NCI-H69 (cell line): ENCODE results near the gene GORASP2.

Experiments used
- DNase-seq: peaks from one replicate; lab custom pipeline; 2025; lab: John Stamatoyannopoulos, UW

The GORASP2 gene

DNA sequence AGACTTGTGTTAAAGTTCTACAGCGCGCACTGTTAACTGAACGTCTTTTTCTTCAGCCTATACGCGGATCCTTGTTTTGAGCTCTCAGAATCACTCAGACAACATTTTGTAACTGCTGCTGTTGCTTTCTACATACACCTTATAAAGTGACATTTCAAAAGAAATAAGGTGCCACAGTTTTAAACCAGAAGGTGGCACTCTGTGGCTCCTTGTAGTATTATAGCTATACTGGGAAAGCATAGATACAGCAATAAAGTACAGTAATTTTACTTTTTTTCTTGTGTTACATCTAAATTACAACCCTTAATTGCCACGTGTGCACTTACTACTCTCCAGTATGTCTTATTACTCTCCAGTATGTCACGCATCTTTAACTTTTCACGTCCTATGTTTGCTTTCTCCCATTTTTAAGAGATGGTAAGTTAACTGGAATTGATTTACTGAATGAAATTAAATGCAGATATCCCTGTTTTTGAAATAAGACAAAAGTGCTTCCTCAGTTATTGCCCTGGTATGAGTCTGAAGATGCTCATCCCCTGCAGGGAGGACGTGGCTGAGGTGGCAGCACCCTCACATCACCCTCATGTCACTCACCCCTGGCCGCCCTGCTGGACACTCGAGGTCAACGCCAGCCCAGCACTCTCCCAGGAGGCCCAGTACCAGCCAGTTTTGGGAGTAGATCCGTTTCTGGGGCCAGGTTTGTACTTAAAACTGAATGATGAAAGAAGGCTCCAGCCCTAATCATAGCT is 37.8 kb downstream of the GORASP2 start:
- no peak for DNase-seq

- DNase-seq = no peak
Observed at GRCh38 chr2:170967553-170967952, 38.5 kb downstream of the GORASP2 start.

GRCh38 chr2:170968205-170969003 is 39.4 kb downstream of the GORASP2 start:
- DNase-seq = no peak

GRCh38 chr2:170969030-170969429 is 40.0 kb downstream of the GORASP2 start:
- no peak for DNase-seq

DNA sequence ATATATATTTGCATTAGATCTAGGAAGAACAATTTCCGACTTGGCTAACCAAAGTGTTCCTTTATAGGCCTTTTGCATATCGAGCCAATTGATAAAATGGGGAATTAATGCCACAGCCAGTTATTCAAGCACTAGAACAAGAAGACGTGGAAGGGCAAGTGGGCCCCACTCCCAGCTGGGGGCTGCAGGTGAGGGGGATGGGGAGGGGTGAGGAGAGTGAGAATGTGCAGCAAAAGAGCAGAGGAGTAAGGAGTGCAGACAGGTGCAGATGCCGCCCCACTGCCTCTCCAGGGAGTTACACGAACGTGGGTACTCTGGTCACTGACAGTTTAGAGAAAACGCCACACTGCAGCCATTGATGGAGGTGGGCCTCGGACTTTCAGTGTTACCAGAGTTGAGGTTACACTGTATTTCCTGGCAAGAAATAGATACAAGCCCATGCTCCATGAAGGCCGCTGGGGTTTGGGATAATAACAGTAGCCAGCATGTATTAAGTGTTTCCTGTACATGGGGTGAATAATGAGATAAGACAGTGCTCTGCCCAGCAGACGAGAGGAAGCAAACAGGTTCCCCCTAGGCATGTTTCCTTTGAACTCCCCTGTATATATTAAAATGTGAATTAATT is 40.9 kb downstream of the GORASP2 start:
- peak; percentile 15 for DNase-seq

DNA sequence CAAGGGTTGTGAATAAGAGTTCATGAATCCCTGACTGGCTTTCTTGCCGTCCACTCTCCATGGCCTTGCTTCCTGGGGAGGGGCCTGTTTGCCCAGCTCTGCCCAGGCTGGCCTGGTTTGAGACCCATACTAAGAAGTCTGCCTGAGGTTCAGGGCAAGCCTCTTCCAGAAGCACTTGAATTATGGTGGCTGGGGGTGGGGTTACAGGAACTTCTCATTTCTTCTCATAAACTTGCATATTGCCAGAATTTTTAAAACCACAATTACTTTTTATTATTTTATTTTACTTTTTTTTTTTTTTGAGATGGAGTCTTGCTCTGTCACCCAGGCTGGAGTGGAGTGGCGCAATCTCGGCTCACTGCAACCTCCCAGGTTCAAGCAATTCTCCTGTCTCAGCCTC is 42.0 kb downstream of the GORASP2 start:
- no peak for DNase-seq

GRCh38 chr2:170972296-170973224 is 43.5 kb downstream of the GORASP2 start:
- DNase-seq = peak; percentile 11

DNA sequence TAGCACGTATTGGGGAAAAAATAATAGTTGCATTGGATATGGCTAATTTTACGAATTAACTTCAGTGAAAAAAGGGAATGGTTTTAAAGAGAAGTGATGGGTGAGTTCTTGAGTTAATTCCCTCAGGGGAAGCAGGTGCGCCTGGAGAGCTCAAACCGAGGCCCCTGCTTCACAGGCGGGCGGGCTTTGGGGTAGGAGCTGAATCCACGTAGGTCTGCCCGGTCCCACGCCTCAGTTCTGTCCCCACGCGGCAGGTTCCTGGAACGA is 44.1 kb downstream of the GORASP2 start:
- no peak for DNase-seq

DNA sequence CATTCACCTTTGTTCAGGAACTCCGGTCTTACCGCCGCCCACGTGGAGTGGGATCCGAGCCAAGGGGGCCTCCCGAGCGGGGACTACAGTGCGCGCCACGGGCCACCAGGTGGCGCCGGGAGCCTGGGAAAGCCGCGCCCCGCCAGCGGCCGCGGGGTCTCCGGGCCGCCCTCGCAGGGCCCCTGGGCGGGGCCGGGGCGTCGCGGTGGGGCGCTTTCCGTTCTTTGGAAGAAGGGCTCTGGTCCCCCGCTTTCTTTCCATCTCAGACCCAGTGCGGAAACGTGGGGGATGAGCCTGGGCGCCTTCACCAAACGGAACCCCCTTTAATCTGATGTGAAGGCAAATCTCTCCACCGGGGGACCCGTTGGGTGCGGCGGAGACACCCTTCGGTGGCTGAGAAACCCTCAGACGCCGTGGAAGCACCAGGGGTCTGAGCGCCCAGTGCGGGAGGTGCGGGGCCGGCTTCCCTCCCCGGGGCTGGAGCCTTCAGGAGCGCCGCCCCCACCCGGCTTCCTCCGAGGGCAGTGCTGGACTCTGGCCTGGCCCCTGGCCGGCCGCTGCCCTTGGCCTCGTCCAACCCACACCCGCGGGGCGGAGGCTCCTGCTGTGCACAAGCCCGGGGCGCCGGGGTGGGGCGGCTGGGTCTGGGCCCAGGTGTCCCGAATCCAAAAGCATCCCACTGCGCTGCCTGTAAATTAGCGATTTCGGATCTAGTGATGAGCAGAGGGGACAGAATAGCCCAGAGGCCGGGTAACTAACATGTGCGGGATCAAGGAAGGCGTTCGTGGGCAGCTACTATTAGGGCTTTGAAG is 44.6 kb downstream of the GORASP2 start:
- peak; percentile 89 for DNase-seq

DNA sequence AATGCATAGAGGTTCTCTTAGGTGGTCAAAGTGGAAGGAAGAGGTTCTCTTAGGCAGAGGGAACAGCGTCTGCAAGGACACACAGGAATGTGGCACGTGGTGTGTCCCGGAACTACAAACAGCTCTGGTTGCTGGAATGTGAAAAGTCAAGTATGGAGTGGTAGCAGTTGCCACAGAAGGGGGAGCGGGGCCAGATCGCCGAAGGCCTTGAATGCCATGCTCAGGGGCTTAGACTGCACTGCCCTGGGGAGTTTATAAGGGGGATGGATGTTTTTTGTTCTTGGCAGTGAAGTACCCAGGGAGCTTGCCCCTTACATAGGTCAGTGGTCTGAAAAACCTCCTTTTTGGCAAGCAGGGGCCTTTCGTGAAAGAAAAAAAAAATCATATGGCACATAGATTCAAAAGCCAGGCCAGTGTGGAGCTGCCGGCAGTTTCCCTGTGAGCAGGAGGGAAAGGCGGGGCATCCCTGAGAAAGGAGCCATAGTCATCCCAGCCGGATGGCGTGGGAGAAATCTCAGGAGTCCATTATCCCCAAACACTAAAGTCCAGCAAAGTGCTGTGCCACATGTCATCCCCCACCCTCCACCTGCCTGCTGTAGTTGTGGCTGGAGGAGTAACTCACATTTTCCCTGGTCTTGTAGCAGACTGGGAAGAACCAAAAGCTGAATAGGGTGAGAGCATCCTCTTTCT is 45.4 kb downstream of the GORASP2 start:
- no peak for DNase-seq

DNA sequence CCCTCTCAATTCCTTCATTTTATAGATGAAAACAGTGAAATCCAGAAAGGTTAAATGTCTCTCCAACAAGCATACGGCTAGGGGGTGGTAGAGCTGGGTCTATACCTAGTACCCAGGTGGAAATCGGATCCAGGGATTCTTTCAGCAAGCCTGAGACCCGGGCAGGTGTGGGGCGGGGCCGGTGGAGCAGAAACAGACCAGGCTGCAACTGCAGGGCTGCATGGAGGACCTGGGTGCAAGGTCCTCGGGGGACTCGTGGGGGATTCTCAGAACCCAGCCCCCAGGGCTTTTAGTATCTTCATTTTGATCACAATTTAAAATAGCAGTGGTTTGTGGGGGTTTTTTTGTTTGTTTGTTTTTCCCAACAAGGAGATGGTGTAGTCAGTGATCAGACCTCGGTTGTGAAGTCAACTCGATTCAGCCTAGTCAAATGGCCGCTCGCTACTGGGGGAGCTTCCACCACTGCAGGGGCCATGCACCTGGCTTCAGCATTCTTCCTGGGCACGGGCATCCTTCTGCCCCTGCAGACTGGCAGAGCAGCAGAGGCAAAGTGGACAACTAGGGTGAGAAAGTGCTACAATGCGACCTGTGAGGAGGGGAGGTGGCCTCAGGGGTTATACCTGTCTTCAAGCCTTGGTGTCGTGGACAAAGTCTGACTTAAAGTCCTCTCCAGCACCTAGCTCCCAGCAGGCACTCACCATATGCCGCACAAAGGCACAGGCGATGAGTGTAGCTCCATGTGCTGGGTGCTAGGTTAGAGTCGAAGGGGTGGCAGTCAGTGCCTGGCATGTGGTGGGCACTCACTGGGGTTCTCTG is 46.3 kb downstream of the GORASP2 start:
- DNase-seq = no peak

DNA sequence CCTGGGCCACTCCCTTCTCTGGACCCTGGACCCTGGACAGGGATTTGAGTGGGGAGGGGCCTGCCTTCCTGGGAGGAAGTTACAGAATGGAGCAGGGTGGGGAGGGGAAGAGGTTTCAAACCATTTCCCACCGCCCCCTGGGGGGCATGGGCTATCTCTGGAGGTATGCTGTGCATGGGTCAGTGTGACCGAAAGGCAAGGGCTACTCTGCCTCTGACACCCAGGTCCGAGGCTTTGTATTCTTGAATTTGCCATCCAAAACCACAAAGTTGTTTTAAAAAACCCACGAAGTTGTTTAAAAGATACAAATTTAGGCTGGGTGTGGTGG is 46.9 kb downstream of the GORASP2 start:
- DNase-seq = no peak

GRCh38 chr2:170984079-170984478 is 55.0 kb downstream of the GORASP2 start:
- no peak for DNase-seq

DNA sequence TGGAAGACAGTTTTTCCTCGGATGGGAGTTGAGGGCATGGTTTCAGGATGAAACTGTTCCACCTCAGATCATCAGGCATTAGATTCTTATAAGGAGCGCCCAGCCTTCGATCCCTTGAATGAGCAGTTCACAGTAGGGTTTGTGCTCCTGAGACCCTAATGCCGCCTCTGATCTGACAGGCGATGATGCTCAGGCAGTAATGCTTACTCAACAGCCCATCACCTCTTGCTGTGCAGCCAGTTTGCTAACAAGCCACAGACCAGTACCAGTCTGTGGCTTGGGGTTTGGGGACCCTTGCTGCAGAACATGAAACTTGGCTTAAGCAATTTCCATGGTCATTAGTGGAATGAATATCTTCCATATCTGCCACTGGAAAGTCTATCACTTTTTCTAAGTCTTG is 56.4 kb downstream of the GORASP2 start:
- no peak for DNase-seq

DNA sequence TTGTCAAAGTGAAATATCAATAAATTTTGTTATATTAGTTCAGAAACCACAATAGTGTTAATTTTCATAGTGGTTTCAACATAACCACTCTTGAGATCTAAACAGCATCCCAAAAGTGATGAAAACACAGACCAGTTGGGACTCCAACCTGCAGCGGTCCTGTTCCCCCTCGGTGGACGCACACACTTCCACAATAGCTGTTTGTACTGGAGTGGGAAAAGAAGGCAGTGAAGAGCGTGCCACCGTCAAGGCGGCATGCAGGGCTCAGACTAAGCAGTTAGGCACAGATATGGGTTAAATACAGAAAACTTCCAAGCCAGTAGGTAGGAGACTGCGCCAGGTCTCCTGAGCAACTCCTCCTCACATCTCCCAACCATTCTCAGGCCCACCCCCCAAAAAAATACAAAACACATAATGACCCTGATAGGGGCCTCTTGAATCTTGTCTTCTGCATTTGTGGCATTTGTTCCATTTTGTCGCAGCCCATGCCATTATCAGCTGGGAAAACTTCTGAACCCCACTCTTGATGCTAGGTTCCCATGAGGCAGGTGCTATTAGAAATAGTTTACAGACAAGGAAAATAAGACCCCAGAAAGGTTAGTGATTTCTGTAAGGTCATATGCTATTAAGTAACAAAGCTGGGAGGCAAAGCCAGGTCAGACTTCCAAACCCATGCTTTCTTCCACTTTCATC is 57.7 kb downstream of the GORASP2 start:
- no peak for DNase-seq

GRCh38 chr2:170991398-170992182 is 62.5 kb downstream of the GORASP2 start:
- no peak for DNase-seq

GRCh38 chr2:170996316-170996715 is 67.3 kb downstream of the GORASP2 start:
- DNase-seq = no peak

DNA sequence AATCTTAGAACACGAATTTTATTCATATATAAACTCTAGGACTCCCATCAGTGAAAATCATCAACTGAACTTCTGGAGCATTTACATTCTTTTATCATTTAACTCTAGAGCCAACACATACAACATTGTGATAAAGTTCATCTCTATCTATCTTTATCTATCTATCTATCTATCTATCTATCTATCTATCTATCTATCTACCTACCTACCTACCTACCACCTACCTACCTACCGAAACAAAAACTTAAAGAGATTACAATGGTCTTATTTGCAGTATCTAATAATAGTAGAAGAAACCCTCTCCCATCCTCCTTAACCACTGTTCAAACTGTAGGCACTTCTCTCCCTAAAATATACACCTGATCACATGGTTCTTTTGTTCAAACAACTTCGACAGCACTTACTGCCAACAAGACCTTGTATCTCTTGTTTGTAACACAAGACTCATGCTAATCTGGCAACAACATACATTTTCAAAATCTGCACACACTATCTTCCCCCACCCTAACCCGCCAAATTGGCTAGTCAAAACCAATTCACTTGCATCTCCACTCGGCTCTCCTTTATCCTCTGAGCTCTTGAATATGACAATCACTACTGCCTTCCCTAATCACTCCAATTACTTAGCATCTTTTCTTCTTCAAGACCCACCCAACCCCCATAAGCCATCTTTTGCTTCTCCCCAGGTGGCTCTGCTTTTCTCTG is 69.0 kb downstream of the GORASP2 start:
- no peak for DNase-seq
